ENCODE data around the gene SERPINA3. TPM values are rescaled to one million over a fixed set of nuclear protein-coding genes. Genes with fewer than 3 reads are reported as not detected.

SERPINA3 gene
- total RNA-seq, result 0.16 and 1.6 TPM in 2 replicates

DNA sequence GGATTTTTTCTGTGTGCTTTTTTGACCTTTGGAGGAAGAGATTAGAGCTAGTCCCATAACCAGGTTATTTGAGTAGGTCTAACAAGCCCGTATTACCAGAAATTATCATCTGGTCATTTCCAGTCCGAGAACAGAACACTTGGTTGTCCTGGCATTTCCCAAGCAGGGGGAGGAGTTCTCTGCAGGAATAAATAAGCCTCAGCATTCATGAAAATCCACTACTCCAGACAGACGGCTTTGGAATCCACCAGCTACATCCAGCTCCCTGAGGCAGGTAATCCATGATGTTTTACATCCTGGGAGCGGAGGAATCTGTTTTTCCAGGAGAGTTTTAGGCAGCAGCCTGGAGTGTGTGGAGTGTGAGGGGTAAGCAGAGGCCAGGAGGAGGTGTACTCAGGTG, at the start of gene SERPINA3:
TSS of gene SERPINA3 (plus strand) at position 218 of the 400 bp plus-strand sequence. CDS start 2,051 bp downstream, outside the sequence.

DNA sequence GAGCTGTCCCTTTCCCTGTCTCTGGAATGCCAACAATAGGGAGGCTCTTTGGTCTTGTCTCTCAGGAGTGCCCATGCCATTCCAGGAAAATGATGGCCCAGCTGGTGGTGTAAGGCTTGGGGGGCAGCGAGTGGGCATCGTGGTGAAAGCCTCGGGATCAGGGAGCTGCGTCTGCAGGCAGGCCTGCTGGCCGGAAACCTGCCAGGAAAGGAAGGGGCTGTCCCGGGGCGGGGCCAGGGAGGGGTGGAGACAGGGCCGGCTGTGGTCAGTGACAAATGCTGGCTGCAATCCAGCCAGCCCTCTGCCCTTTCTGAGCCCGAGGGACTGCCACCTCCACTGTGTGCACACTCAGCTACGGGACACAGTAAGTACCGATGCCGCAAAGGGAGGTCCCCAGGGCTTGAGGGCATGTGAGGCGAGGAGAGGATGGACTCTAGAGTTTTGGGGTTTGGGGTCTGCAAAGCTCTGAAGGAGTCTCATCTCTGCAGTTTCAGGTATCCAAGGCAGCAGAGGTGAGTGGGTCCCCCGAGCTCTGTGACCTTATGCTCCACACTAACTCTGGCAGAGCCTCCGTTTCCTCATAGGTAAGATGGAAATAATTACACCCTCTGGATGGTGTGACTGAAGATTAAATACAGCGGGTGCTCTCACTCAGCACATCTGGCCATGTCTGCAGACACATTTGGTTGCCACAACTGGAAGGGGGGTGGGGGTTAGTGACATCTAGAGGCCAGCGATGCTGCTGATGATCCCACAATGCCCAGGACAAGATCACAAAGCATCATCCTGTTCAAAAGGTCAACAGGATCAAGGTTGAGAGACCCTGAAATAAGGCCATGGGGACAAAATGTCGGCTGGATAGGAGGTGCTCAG, 30.8 kb upstream of the SERPINA3 start, which contains the start of gene SERPINA5:
TSS of gene SERPINA5 (plus strand) at position 300 of the 873 bp plus-strand sequence. CDS start 5,937 bp downstream, outside the sequence.

Other genes with a start within 250 kb of the SERPINA3 start
- gene SERPINA2, start 245.7 kb upstream of the SERPINA3 start, total RNA-seq, result not detected in 2 replicates
- gene SERPINA1, start 223.8 kb upstream of the SERPINA3 start, total RNA-seq, result 5.1 and 10.3 TPM in 2 replicates
- not detected in 2 replicates for gene SERPINA11, start 159.6 kb upstream of the SERPINA3 start, total RNA-seq
- gene SERPINA9, start 136.2 kb upstream of the SERPINA3 start, total RNA-seq, result not detected in 2 replicates
- gene SERPINA12, start 102.9 kb upstream of the SERPINA3 start, total RNA-seq, result not detected in 2 replicates
- gene SERPINA4, start 50.9 kb upstream of the SERPINA3 start, total RNA-seq, result not detected in 2 replicates
- 0.33 and 0.63 TPM in 2 replicates for gene SERPINA5, start 31.0 kb upstream of the SERPINA3 start, total RNA-seq
- not detected in 2 replicates for gene GSC, start 157.7 kb downstream of the SERPINA3 start, total RNA-seq

Measured in mesangial cell (primary cell).